PC-3 (cell line): ENCODE measurements around the gene AKT1. TPM values are rescaled to one million over a fixed set of nuclear protein-coding genes. Genes with fewer than 3 reads are reported as not detected.

ENCODE experiments used
- ATAC-seq: fragments of 200-7000 bp; cut with Tn5 transposase; 2 replicates; pipeline ENCODE4 v1.9.1; 2020; ENCODE audit warnings: mild to moderate bottlenecking, moderate library complexity
- BruUV-seq: library from RNA; stranded (reverse); fragments of 400-500 nt; replicated peaks from 2 replicates; lab custom pipeline; 2021; lab: Mats Ljungman, UMichigan
- CTCF ChIA-PET: fragments of 300-600 bp; sonication (Branson Sonifier 250); formaldehyde crosslinking; loops from one replicate; lab custom pipeline; 2022; ENCODE audit warnings: antibody characterized with exemption; lab: Charles Lee
- POLR2A ChIA-PET: fragments of 300-600 bp; sonication (Branson Sonifier 250); formaldehyde crosslinking; loops from one replicate; lab custom pipeline; 2022; ENCODE audit warnings: antibody characterized with exemption; ENCODE audit not compliant: unreplicated experiment; lab: Charles Lee
- DNase-seq: peaks from one replicate; pipeline ENCODE4 v3.0.0-alpha.2; 2015
- H2AFZ ChIP-seq: fragments of 300-600 bp; sonication (generic); 2 replicates; pipeline ENCODE4 v1.6.0; 2016; ENCODE audit warnings: antibody characterized with exemption, low read length
- H3F3A ChIP-seq: fragments of 300-600 bp; sonication (generic); one replicate; pipeline ENCODE4 v1.6.0; 2017; ENCODE audit warnings: antibody characterized with exemption, low read length, control low read depth, mild to moderate bottlenecking; ENCODE audit not compliant: unreplicated experiment
- H3K27ac ChIP-seq: fragments of 300-600 bp; sonication (generic); 2 replicates; pipeline ENCODE4 v1.5.1; 2016; ENCODE audit warnings: mild to moderate bottlenecking, low read length
- H3K27me3 ChIP-seq: fragments of 300-600 bp; sonication (generic); 2 replicates; pipeline ENCODE4 v1.6.1; 2016; ENCODE audit warnings: low read length, mixed read lengths
- H3K36me3 ChIP-seq: fragments of 300-600 bp; sonication (generic); 2 replicates; pipeline ENCODE4 v1.6.1; 2016; ENCODE audit warnings: low read depth, mixed run types, low read length, mixed read lengths
- H3K4me1 ChIP-seq: fragments of 300-600 bp; sonication (generic); 2 replicates; pipeline ENCODE4 v1.5.1; 2016; ENCODE audit warnings: low read length; ENCODE audit not compliant: insufficient read depth
- H3K4me2 ChIP-seq: fragments of 300-600 bp; sonication (generic); 2 replicates; pipeline ENCODE4 v1.6.0; 2016; ENCODE audit warnings: low read length
- H3K4me3 ChIP-seq: fragments of 300-600 bp; sonication (generic); 2 replicates; pipeline ENCODE4 v1.5.1; 2016; ENCODE audit warnings: mild to moderate bottlenecking, low read length, mixed read lengths
- H3K79me2 ChIP-seq: fragments of 300-600 bp; sonication (generic); 2 replicates; pipeline ENCODE4 v1.6.1; 2017; ENCODE audit warnings: low read length, mixed read lengths
- H3K9ac ChIP-seq: fragments of 300-600 bp; sonication (generic); 2 replicates; pipeline ENCODE4 v1.6.0; 2016; ENCODE audit warnings: mild to moderate bottlenecking, low read length
- H3K9me2 ChIP-seq: fragments of 300-600 bp; sonication (generic); replicated peaks from 2 replicates; pipeline ENCODE4 v1.6.1; 2016; ENCODE audit warnings: mixed run types, low read length, mixed read lengths
- H3K9me3 ChIP-seq: fragments of 300-600 bp; sonication (generic); 2 replicates; pipeline ENCODE4 v1.6.1; 2016; ENCODE audit warnings: low read length, mixed read lengths
- H4K20me1 ChIP-seq: fragments of 300-600 bp; sonication (generic); 2 replicates; pipeline ENCODE4 v1.6.1; 2016; ENCODE audit warnings: low read length, mixed read lengths
- EZH2 ChIP-seq: fragments of 300-600 bp; sonication (generic); IDR thresholded peaks from one replicate; pipeline ENCODE4 v1.6.1; 2017; ENCODE audit warnings: antibody characterized with exemption, mild to moderate bottlenecking, low read length; ENCODE audit not compliant: unreplicated experiment
- EZH2phosphoT487 ChIP-seq: fragments of 300-600 bp; sonication (generic); IDR thresholded peaks from 2 replicates; pipeline ENCODE4 v1.6.1; 2018; ENCODE audit warnings: mild to moderate bottlenecking, antibody characterized with exemption, low read length, borderline replicate concordance
- intact Hi-C: fragments of 100-400 bp; cut with micrococcal nuclease; formaldehyde crosslinking; loops from 2 replicates; pipeline ENCODE4 v1.9.0; 2023
- total RNA-seq: library from RNA; depleted of rRNA; stranded (reverse); fragments of >200 nt; gene quantifications from 2 replicates; pipeline ENCODE4 v1.2.3, GENCODE V29; 2014
- TF ChIP-seq, protein P1 (sequence below): fragments of 300-600 bp; sonication (generic); conservative IDR thresholded peaks from 2 replicates; pipeline ENCODE4 v1.5.1; 2017; ENCODE audit warnings: antibody characterized with exemption, low read depth, mild to moderate bottlenecking, low read length

Gene AKT1
- total RNA-seq, 1 experiment from 2014 or later = 196 TPM

DNA sequence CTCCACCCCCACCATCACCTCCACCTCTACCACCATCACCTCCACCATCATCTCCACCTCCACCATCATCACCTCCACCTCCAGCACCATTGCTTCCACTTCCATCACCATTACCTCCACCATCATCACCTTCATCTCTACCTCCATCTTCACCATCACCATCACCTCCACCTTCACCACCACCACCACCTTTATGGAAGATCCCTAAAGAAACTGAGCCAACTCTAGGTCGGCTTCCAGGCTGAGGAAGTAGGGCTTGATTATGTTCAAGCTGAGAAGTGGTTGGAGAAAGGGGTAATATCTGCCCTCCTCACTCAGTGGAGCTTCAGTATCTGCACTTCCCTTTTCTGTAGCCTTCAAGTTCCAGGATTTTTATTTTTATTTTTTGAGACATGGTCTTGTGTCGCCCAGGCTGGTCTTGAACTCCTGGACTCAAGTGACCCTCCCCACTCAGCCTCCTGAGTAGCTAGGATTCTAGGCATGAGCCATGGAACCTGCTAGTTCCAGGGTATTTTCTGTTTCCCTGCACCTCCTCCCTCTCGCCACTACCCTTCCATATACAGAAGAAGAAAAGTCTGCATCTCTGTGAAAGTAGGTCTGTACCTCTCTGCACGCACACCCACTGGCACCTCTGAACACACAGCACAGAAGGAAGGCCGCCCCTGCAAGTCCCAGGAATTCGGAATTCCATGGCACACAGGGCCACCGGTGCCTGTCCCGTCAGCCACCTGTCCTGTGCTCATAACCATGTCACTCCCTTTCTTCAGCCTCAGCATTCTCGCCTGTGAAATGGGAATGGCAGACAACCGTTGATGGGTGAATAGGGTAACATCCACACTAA lies 11.3 kb upstream of the AKT1 start:
- Histone ChIP-seq H3K9me3 (no peaks in the 10 kb centered on the region), H3K4me3 (no peak overlapping the region), H3K9me2 (no peaks in the 10 kb centered on the region), H3K79me2 (peaks cover 13% of the 10 kb centered on the region), H3K36me3 (no peaks in the 10 kb centered on the region), H2AFZ (no peak overlapping the region), H3K4me1 (peaks cover 26% of the 10 kb centered on the region), H3K27me3 (no peaks in the 10 kb centered on the region), H3K9ac (no peak overlapping the region), H3K27ac (no peak overlapping the region), H4K20me1 (0 out of 2 replicates have a peak, but pooled peaks cover 4% of the 10 kb centered on the region), H3F3A (no peaks in the 10 kb centered on the region), H3K4me2 (no peak overlapping the region)
- intact Hi-C loops = no loop called here
- no peak for ATAC-seq
- BruUV-seq = no TSS peak
- DNase-seq = no peak
- POLR2A ChIA-PET = no interaction called here
- CTCF ChIA-PET = no interaction called here
- TF ChIP-seq, protein P1, sequence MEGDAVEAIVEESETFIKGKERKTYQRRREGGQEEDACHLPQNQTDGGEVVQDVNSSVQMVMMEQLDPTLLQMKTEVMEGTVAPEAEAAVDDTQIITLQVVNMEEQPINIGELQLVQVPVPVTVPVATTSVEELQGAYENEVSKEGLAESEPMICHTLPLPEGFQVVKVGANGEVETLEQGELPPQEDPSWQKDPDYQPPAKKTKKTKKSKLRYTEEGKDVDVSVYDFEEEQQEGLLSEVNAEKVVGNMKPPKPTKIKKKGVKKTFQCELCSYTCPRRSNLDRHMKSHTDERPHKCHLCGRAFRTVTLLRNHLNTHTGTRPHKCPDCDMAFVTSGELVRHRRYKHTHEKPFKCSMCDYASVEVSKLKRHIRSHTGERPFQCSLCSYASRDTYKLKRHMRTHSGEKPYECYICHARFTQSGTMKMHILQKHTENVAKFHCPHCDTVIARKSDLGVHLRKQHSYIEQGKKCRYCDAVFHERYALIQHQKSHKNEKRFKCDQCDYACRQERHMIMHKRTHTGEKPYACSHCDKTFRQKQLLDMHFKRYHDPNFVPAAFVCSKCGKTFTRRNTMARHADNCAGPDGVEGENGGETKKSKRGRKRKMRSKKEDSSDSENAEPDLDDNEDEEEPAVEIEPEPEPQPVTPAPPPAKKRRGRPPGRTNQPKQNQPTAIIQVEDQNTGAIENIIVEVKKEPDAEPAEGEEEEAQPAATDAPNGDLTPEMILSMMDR = no peak
- TF ChIP-seq EZH2 = no peak

DNA sequence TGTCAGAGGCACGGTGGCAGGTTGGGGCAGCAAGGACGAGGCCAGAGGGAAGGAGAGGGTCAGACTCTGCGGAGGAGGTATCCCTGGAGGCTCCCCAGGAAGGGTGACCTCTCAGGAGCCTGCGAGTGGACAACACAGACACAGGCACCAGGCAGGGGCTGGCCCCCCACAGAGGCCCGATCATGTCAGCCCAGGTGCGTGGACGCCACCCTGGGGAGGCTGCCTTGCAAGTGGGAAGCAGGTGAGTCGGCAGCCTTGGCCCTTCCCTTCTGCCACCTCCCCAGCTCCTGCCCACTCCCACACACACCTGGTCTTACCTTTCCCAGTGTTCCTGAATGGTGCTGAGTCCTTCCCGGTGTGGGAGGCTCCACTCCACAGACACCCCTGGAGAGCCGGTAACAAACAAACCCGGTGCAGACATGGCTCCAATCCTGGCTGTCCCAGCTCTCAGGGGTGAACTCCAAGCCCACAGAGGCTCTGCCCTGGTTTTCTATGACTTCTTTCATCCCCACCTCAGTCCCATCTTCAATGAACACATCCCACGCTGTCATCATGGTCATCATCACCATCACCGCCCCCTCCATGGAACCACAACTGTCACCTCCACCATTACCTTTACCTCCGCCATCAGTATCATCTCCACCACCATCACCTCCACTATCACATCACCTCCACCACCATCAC lies 10.5 kb upstream of the AKT1 start:
- no peak overlapping the region for H3K4me2 ChIP-seq
- H3K4me1 ChIP-seq = peaks cover 34% of the 10 kb centered on the region
- H3K9me3 ChIP-seq = no peaks in the 10 kb centered on the region
- H3K36me3 ChIP-seq = no peaks in the 10 kb centered on the region
- POLR2A ChIA-PET = no interaction called here
- H3K79me2 ChIP-seq = peaks cover 18% of the 10 kb centered on the region
- H3K9ac ChIP-seq = no peak overlapping the region
- H3K4me3 ChIP-seq = no peak overlapping the region
- intact Hi-C loops = no loop called here
- TF ChIP-seq EZH2phosphoT487 = no peak
- no peak for TF ChIP-seq EZH2
- TF ChIP-seq, protein P1 = no peak
- no peaks in the 10 kb centered on the region for H3K9me2 ChIP-seq
- no TSS peak for BruUV-seq
- CTCF ChIA-PET = no interaction called here
- ATAC-seq = no peak
- 0 out of 2 replicates have a peak, but pooled peaks cover 4% of the 10 kb centered on the region for H4K20me1 ChIP-seq
- H3K27me3 ChIP-seq = no peaks in the 10 kb centered on the region
- H3F3A ChIP-seq = no peaks in the 10 kb centered on the region
- H3K27ac ChIP-seq = no peak overlapping the region
- DNase-seq = no peak
- H2AFZ ChIP-seq = no peak overlapping the region

DNA sequence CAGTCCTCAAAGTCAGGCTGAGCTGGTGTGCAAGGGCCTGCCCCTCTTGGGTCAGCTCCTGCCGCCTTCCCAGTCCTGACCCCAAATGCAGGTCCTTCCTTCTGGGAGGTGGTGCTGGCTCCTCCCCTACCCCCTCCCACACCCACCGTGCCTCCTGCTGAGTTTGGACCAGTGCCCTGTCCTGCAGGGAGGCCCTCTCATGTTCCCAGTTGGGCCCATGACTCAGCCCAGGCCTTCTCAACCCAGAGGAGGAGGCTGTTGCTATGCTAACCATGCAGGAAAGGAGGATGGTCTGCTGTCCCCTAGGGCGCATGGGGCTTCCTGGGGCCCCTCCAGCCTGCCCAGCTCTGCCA lies 9.8 kb upstream of the AKT1 start:
- Histone ChIP-seq H3K27me3 (no peaks in the 10 kb centered on the region), H4K20me1 (0 out of 2 replicates have a peak, but pooled peaks cover 4% of the 10 kb centered on the region), H3K4me3 (no peak overlapping the region), H3K79me2 (peaks cover 18% of the 10 kb centered on the region), H3K9ac (no peak overlapping the region), H3F3A (no peaks in the 10 kb centered on the region), H3K36me3 (no peaks in the 10 kb centered on the region), H2AFZ (no peak overlapping the region), H3K27ac (no peak overlapping the region), H3K4me2 (no peak overlapping the region), H3K9me3 (no peaks in the 10 kb centered on the region), H3K4me1 (peaks cover 34% of the 10 kb centered on the region), H3K9me2 (no peaks in the 10 kb centered on the region)
- DNase-seq = peak; percentile 77
- POLR2A ChIA-PET = no interaction called here
- peak; percentile 57 for ATAC-seq
- CTCF ChIA-PET = no interaction called here
- intact Hi-C loops = no loop called here
- BruUV-seq = no TSS peak
- TF ChIP-seq, protein P1 = no peak
- TF ChIP-seq EZH2phosphoT487 = no peak
- TF ChIP-seq EZH2 = no peak
